GM12801 (cell line): ENCODE results near the gene GDF11.

Experiments
- CTCF ChIP-seq: IDR thresholded peaks from one replicate; pipeline ENCODE4 v1.5.1; 2011; ENCODE audit warnings: control low read depth; ENCODE audit not compliant: insufficient read length; ENCODE audit errors: extremely low read depth

The GDF11 gene

GRCh38 chr12:55697686-55698085 lies 45.2 kb upstream of the GDF11 start:
- no peak for TF ChIP-seq CTCF

- no peak for TF ChIP-seq CTCF
Observed at GRCh38 chr12:55698241-55698955, 44.5 kb upstream of the GDF11 start.

- no peak for TF ChIP-seq CTCF
Observed at GRCh38 chr12:55698965-55699364, 44.0 kb upstream of the GDF11 start.

- TF ChIP-seq CTCF: no peak
Observed at GRCh38 chr12:55699471-55700055, 43.4 kb upstream of the GDF11 start.

GRCh38 chr12:55700255-55701018 lies 42.5 kb upstream of the GDF11 start:
- TF ChIP-seq CTCF: no peak

GRCh38 chr12:55702861-55703260 lies 40.1 kb upstream of the GDF11 start:
- TF ChIP-seq CTCF: no peak

- no peak for TF ChIP-seq CTCF
Observed at GRCh38 chr12:55703288-55703687, 39.6 kb upstream of the GDF11 start.
